ENCODE measurements around the gene ZC3H6. TPM values are rescaled to one million over a fixed set of nuclear protein-coding genes. Genes with fewer than 3 reads are reported as not detected.

Gene ZC3H6
- total and polyA plus RNA-seq, 2 of the 13 experiments (the other 11 are each of a cell fraction or from before 2014, with no cell fraction given): 0.71 to 0.93 TPM

- TF ChIP-seq E2F5 (CRISPR knock-in tag; conservative IDR thresholded peaks at IDR 0.05): no peak
- 0 out of 2 replicates have a peak, but pooled peaks have one; percentile 63 for TF ChIP-seq ZFP1 (CRISPR knock-in tag; IDR thresholded peaks at IDR 0.05)
- no peak for TF ChIP-seq ELF4 (CRISPR knock-in tag; IDR thresholded peaks at IDR 0.05; ENCODE audit: borderline replicate concordance)
- TF ChIP-seq HDAC2 (CRISPR knock-in tag; IDR thresholded peaks at IDR 0.05): peak; percentile 61; the same call in 1 of the 2 replicates
- TF ChIP-seq ZNF749 (CRISPR knock-in tag; IDR thresholded peaks at IDR 0.05; ENCODE audit: borderline replicate concordance): no peak
- TF ChIP-seq YY1 (IDR thresholded peaks at IDR 0.05; ENCODE audit: insufficient read depth, insufficient replicate concordance, low read depth, low read length): peak; percentile 81
- 0 out of 2 replicates have a peak, but pooled peaks have one; percentile 27 for TF ChIP-seq TFDP2 (CRISPR knock-in tag; IDR thresholded peaks at IDR 0.05)
- TF ChIP-seq NCOA1 (CRISPR knock-in tag; IDR thresholded peaks at IDR 0.05): peak; percentile 71; the same call in 1 of the 2 replicates
- peak; percentile 66; the same call in 1 of the 2 replicates for TF ChIP-seq ELF3 (CRISPR knock-in tag; IDR thresholded peaks at IDR 0.05)
- no peak for TF ChIP-seq NFYB (CRISPR knock-in tag; IDR thresholded peaks at IDR 0.05)
- TF ChIP-seq TFDP1 (CRISPR knock-in tag; IDR thresholded peaks at IDR 0.05; ENCODE audit: borderline replicate concordance): no peak; the same call in 1 of the 2 replicates
- peak; percentile 75; the same call in 1 of the 2 replicates for TF ChIP-seq ZNF619 (CRISPR knock-in tag; IDR thresholded peaks at IDR 0.05)
- no peak for TF ChIP-seq SOX13 (IDR thresholded peaks at IDR 0.05)
- peak in 1 of 2 experiments; percentile 48; a peak in 1 of 4 replicates for TF ChIP-seq SOX13 (CRISPR knock-in tag; conservative IDR thresholded peaks at IDR 0.05 in 1 of 2, IDR thresholded peaks at IDR 0.05 in 1 of 2)
- peak; percentile 19 for TF ChIP-seq FOSL2 (CRISPR knock-in tag; IDR thresholded peaks at IDR 0.05)
- peak; percentile 46; the same call in 1 of the 2 replicates for TF ChIP-seq DRAP1 (CRISPR knock-in tag; IDR thresholded peaks at IDR 0.05)
- peak; percentile 47; the same call in 1 of the 2 replicates for TF ChIP-seq MAX (IDR thresholded peaks at IDR 0.05)
- TF ChIP-seq FOXO1 (CRISPR knock-in tag; IDR thresholded peaks at IDR 0.05): peak; percentile 35; the same call in 1 of the 2 replicates
- TF ChIP-seq ZBTB4 (CRISPR knock-in tag; IDR thresholded peaks at IDR 0.05; ENCODE audit: borderline replicate concordance): peak; percentile 60; the same call in 1 of the 2 replicates
- peak; percentile 81; the same call in 1 of the 2 replicates for TF ChIP-seq ZNF124 (CRISPR knock-in tag; IDR thresholded peaks at IDR 0.05)
- TF ChIP-seq DNMT1 (CRISPR knock-in tag; IDR thresholded peaks at IDR 0.05): 0 out of 2 replicates have a peak, but pooled peaks have one; percentile 34
These were observed 15.7 kb upstream of the ZC3H6 start (continued) for GRCh38 chr2:112259509-112260294.
